GM12874 (cell line): ENCODE data around the gene GNB1.

ENCODE experiments used
- CTCF ChIP-seq: IDR thresholded peaks from 2 replicates; pipeline ENCODE4 v1.5.1; 2011; ENCODE audit warnings: low read depth, mild to moderate bottlenecking, control low read depth, low read length, moderate library complexity; ENCODE audit not compliant: insufficient read depth

The GNB1 gene

GRCh38 chr1:1890506-1891348 lies at the start of gene GNB1:
GNB1 (minus strand) TSS chr1:1891087; CDS start chr1:1825453, 65,634 bp downstream.
- TF ChIP-seq CTCF = no peak

GRCh38 chr1:1940123-1940425 lies 49.2 kb upstream of the GNB1 start:
- TF ChIP-seq CTCF = no peak

GRCh38 chr1:1939296-1940122 lies 48.6 kb upstream of the GNB1 start:
- no peak for TF ChIP-seq CTCF

GRCh38 chr1:1938613-1939295 lies 47.9 kb upstream of the GNB1 start:
- TF ChIP-seq CTCF = no peak

- TF ChIP-seq CTCF = no peak
These were observed 47.3 kb upstream of the GNB1 start for GRCh38 chr1:1938276-1938573.

GRCh38 chr1:1937549-1938275 lies 46.8 kb upstream of the GNB1 start:
- TF ChIP-seq CTCF = no peak

GRCh38 chr1:1937061-1937460 lies 46.2 kb upstream of the GNB1 start:
- no peak for TF ChIP-seq CTCF
